Vagina (tissue), 2 donors: ENCODE measurements around the gene FHL2. TPM values are rescaled to one million over a fixed set of nuclear protein-coding genes. Genes with fewer than 3 reads are reported as not detected.

Source experiments
- DNase-seq, 2 donors: peaks; one replicate each; pipeline ENCODE4 v3.0.0-alpha.2; 2017; ENCODE audit errors: extremely low spot score in 2 of 2
- H3K27ac ChIP-seq: fragments of 200-600 bp; sonication (generic); one replicate; pipeline ENCODE4 v1.5.1; 2019
- H3K27me3 ChIP-seq: fragments of 200-600 bp; sonication (generic); one replicate; pipeline ENCODE4 v1.5.1; 2019
- H3K36me3 ChIP-seq, 2 donors: fragments of 200-600 bp; sonication (generic); one replicate each; pipeline ENCODE4 v1.5.1; 2017 to 2019
- H3K4me1 ChIP-seq: fragments of 200-600 bp; sonication (generic); one replicate; pipeline ENCODE4 v1.5.1; 2019
- H3K4me3 ChIP-seq, 2 donors: fragments of 200-600 bp; sonication (generic); 1 replicate in 1 of 2; 2 replicates in 1 of 2; pipeline ENCODE4 v1.5.1; 2016 to 2019
- H3K9me3 ChIP-seq: fragments of 200-600 bp; sonication (generic); one replicate; pipeline ENCODE4 v1.5.1; 2019
- POLR2A ChIP-seq, 2 donors: fragments of 450-650 bp; IDR thresholded peaks; one replicate each; pipeline ENCODE4 v1.6.1; 2017; ENCODE audit warnings: antibody characterized with exemption in 2 of 2, mild to moderate bottlenecking in 2 of 2, moderate library complexity in 2 of 2
- POLR2AphosphoS5 ChIP-seq, 2 donors: sonication (generic); formaldehyde crosslinking; IDR thresholded peaks; one replicate each; pipeline ENCODE4 v1.9.0; 2017; ENCODE audit warnings: antibody characterized with exemption in 2 of 2, mild to moderate bottlenecking in 2 of 2, low read depth in 1 of 2; ENCODE audit not compliant: insufficient read depth in 1 of 2
- intact Hi-C: fragments of 100-400 bp; cut with DNase I; formaldehyde crosslinking; loops from one replicate; pipeline ENCODE4 v1.15.1; 2023
- total RNA-seq: library from RNA; depleted of rRNA; stranded (reverse); fragments of >200 nt; gene quantifications from one replicate; pipeline ENCODE4 v1.2.3, GENCODE V29; 2016
- TF ChIP-seq, protein P1 (sequence below), 3 experiments: fragments of 450-650 bp in 2 of 3; fragments of 200-600 bp in 1 of 3; sonication (generic) in 1 of 3; IDR thresholded peaks; one replicate each; pipeline ENCODE4 v1.5.1; 2017 to 2019; ENCODE audit warnings: antibody characterized with exemption in 3 of 3, mild to moderate bottlenecking in 2 of 3, moderate library complexity in 2 of 3

The FHL2 gene
- total RNA-seq, 1 donor from 2014 or later, result 62.1 TPM

DNA sequence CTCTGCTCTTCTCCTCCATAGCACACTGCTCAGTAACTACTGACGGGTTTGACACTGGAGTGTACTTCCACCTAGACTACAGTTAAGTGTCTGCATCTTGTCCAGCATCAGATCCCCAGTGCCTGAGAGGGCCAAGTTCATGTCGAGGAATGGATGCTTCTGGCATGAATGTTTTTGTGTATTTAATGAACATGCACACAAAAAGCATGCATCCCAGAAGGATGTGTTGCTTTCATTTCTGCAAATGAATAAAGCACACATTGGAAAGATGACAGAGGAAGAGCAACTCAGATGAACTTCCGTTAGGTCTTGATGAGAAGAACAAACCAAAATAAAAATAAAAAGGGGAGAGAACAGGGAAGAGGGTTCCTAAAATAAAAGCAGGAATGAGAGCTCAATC lies 33.6 kb downstream of the FHL2 start:
- TF ChIP-seq POLR2AphosphoS5 (IDR thresholded peaks at IDR 0.05; ENCODE audit: insufficient read depth in 1 of 2, low read depth in 1 of 2) (no peak), POLR2A (IDR thresholded peaks at IDR 0.05) (no peak)
- TF ChIP-seq, protein P1, sequence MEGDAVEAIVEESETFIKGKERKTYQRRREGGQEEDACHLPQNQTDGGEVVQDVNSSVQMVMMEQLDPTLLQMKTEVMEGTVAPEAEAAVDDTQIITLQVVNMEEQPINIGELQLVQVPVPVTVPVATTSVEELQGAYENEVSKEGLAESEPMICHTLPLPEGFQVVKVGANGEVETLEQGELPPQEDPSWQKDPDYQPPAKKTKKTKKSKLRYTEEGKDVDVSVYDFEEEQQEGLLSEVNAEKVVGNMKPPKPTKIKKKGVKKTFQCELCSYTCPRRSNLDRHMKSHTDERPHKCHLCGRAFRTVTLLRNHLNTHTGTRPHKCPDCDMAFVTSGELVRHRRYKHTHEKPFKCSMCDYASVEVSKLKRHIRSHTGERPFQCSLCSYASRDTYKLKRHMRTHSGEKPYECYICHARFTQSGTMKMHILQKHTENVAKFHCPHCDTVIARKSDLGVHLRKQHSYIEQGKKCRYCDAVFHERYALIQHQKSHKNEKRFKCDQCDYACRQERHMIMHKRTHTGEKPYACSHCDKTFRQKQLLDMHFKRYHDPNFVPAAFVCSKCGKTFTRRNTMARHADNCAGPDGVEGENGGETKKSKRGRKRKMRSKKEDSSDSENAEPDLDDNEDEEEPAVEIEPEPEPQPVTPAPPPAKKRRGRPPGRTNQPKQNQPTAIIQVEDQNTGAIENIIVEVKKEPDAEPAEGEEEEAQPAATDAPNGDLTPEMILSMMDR (IDR thresholded peaks at IDR 0.05), result no peak
- Histone ChIP-seq H3K4me3 (no peak overlapping the region), H3K27ac (no peak overlapping the region), H3K4me1 (peaks cover 3% of the 10 kb centered on the region), H3K9me3 (no peaks in the 10 kb centered on the region), H3K27me3 (no peaks in the 10 kb centered on the region), H3K36me3 (peaks cover 0 to 21% of the 10 kb centered on the region in 2 donors)
- DNase-seq, result no peak
- intact Hi-C loops, result no loop called here

- DNase-seq, result no peak
- Histone ChIP-seq H3K9me3 (no peaks in the 10 kb centered on the region), H3K4me3 (no peak overlapping the region), H3K27me3 (no peaks in the 10 kb centered on the region), H3K27ac (no peak overlapping the region), H3K4me1 (no peaks in the 10 kb centered on the region), H3K36me3 (peaks cover 0 to 28% of the 10 kb centered on the region in 2 donors)
- intact Hi-C loops, result no loop called here
- TF ChIP-seq POLR2A (IDR thresholded peaks at IDR 0.05) (no peak), POLR2AphosphoS5 (IDR thresholded peaks at IDR 0.05; ENCODE audit: insufficient read depth in 1 of 2, low read depth in 1 of 2) (no peak)
- TF ChIP-seq, protein P1 (IDR thresholded peaks at IDR 0.05), result no peak
Measured at GRCh38 chr2:105364436-105365139, 34.3 kb downstream of the FHL2 start.

DNA sequence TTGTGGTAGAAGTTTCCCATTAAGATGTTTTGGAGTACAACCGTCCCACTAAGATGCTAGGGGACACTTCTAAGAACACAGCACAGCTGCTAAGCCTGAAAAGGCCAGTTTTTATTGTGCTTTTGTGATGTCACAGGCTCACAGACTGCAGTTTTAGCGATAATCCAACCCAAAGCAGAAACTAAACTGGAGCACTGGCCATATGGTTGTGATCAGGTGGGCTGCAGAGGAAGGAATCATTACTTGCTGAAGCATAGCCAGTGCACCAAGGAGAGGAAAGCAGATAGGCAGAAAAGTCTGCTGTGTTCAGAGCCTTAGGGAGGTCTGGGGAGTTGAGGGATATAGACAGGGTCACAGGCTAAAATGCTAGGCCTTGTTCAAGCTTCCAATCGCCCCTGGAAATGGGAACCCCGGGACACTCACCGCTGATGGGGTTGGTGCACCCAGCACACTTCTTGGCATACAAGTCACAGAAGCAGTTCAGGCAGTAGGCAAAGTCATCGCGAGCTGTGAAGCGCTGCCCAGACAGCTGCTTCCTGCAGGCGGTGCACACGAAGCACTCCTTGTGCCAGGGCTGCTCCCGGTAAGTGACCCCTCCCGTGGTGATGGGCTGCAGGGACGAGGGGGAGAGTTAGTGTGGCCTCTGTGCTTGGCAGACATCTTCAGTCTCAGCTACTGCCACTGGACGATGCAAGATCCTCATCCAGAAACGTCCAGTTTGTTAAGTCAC lies 35.8 kb downstream of the FHL2 start:
- Histone ChIP-seq H3K36me3 (peaks cover 0 to 40% of the 10 kb centered on the region in 2 donors), H3K9me3 (no peaks in the 10 kb centered on the region), H3K27ac (no peak overlapping the region), H3K27me3 (no peaks in the 10 kb centered on the region), H3K4me3 (no peak overlapping the region), H3K4me1 (no peaks in the 10 kb centered on the region)
- no peak for TF ChIP-seq POLR2AphosphoS5 (IDR thresholded peaks at IDR 0.05; ENCODE audit: insufficient read depth in 1 of 2, low read depth in 1 of 2)
- TF ChIP-seq, protein P1 (IDR thresholded peaks at IDR 0.05), result no peak
- TF ChIP-seq POLR2A (IDR thresholded peaks at IDR 0.05), result no peak
- intact Hi-C loops, result no loop called here
- DNase-seq, result peak in 1 of 2 donors; percentile 76

DNA sequence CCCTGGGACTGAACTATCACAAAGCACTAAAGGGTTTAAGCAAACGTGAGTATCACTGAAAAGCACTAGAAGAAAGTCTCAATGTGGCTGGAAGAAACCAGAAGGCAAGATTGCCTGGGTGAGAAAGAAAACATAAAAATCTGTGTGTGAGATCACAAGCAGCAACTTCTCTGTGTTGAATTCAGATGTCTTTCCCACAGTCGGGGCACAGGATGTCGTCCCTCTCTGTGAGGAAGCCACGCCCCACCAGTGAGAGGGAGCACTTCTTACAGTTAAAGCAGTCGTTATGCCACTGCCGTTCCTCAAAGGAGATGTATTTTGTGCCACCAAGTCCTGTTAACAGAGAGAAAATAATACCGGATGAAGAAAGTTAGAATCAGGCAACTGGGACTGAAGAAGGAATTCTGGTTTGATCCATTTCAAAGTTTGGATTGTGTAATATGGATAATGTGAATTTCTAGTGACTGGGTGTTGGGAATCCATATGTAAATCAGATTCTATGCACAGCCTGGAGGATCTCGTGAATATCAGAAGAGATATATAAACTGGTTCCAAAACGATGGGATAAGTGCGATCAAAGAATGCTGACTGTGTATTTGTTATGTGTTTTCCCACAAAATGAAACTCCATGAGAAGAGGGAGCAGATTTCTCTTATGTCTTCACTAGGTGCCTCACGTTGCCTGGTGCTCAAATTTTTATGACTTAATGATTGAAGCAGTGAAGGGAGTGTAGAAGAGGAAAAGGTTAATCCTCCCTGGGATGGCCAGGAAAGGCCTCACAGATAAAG lies 37.6 kb downstream of the FHL2 start:
- DNase-seq, result no peak
- no peaks in the 10 kb centered on the region for H3K9me3 ChIP-seq
- H3K36me3 ChIP-seq, result peaks cover 0 to 56% of the 10 kb centered on the region in 2 donors
- H3K27ac ChIP-seq, result no peak overlapping the region
- intact Hi-C loops, result no loop called here
- TF ChIP-seq, protein P1 (IDR thresholded peaks at IDR 0.05), result no peak
- TF ChIP-seq POLR2AphosphoS5 (IDR thresholded peaks at IDR 0.05; ENCODE audit: insufficient read depth in 1 of 2, low read depth in 1 of 2) (no peak), POLR2A (IDR thresholded peaks at IDR 0.05) (no peak)
- H3K4me3 ChIP-seq, result no peak overlapping the region
- no peaks in the 10 kb centered on the region for H3K27me3 ChIP-seq
- no peaks in the 10 kb centered on the region for H3K4me1 ChIP-seq
